IMR-90 (cell line): Measurements from ENCODE around the gene SMYD1. TPM values are rescaled to one million over a fixed set of nuclear protein-coding genes. Genes with fewer than 3 reads are reported as not detected.

Experiments used
- ATAC-seq: fragments of 200-7000 bp; cut with Tn5 transposase; 2 replicates; pipeline ENCODE4 v1.9.1; 2020; ENCODE audit warnings: low read depth, mild to moderate bottlenecking, moderate library complexity
- BruUV-seq: library from RNA; stranded (reverse); fragments of 400-500 nt; replicated peaks from 2 replicates; lab custom pipeline; 2021; lab: Mats Ljungman, UMichigan
- CTCF ChIA-PET: fragments of 300-600 bp; formaldehyde crosslinking; extraction: SDS; loops from one replicate; lab custom pipeline; 2021; ENCODE audit warnings: antibody characterized with exemption; lab: Yijun Ruan, JAX
- POLR2A ChIA-PET: fragments of 300-600 bp; sonication (Branson Sonifier 250); formaldehyde crosslinking; loops from one replicate; lab custom pipeline; 2022; ENCODE audit warnings: antibody characterized with exemption; ENCODE audit not compliant: unreplicated experiment; lab: Charles Lee
- DNase-seq: peaks from one replicate; pipeline ENCODE4 v3.0.0; 2013
- H2AFZ ChIP-seq: replicated peaks from 2 replicates; pipeline ENCODE3; 2013; ENCODE audit warnings: low read length, mild to moderate bottlenecking; ENCODE audit not compliant: poor library complexity
- H2AK5ac ChIP-seq: 2 replicates; pipeline ENCODE4 v1.6.1; 2013; ENCODE audit warnings: low read depth, low read length, inconsistent platforms
- H2AK9ac ChIP-seq: replicated peaks from 2 replicates; pipeline ENCODE3; 2013; ENCODE audit warnings: mild to moderate bottlenecking, low read depth, low read length, moderate library complexity; ENCODE audit not compliant: poor library complexity
- H2BK120ac ChIP-seq: 2 replicates; pipeline ENCODE4 v1.6.1; 2013; ENCODE audit warnings: low read depth, low read length, inconsistent platforms
- H2BK15ac ChIP-seq: 3 replicates; pipeline ENCODE4 v1.6.1; 2013; ENCODE audit warnings: low read depth, low read length, inconsistent platforms
- H2BK20ac ChIP-seq: 2 replicates; pipeline ENCODE4 v1.6.1; 2013; ENCODE audit warnings: low read depth, mild to moderate bottlenecking, inconsistent platforms, low read length, moderate library complexity
- H2BK5ac ChIP-seq: 2 replicates; pipeline ENCODE4 v1.6.1; 2013; ENCODE audit warnings: mild to moderate bottlenecking, low read depth, low read length, inconsistent platforms; ENCODE audit not compliant: poor library complexity, severe bottlenecking
- H3K14ac ChIP-seq: replicated peaks from 2 replicates; pipeline ENCODE4 v1.6.1; 2013; ENCODE audit warnings: low read depth, low read length, inconsistent platforms
- H3K18ac ChIP-seq: 2 replicates; pipeline ENCODE4 v1.6.1; 2013; ENCODE audit warnings: low read depth, low read length, control low read depth
- H3K23ac ChIP-seq: 2 replicates; pipeline ENCODE4 v1.6.1; 2013; ENCODE audit warnings: low read depth, low read length, inconsistent platforms
- H3K27ac ChIP-seq: 2 replicates; pipeline ENCODE4 v1.5.1; 2013; ENCODE audit warnings: mild to moderate bottlenecking, control low read depth, low read length; ENCODE audit not compliant: insufficient read depth
- H3K27me3 ChIP-seq: 2 replicates; pipeline ENCODE4 v1.6.1; 2013; ENCODE audit warnings: low read length; ENCODE audit not compliant: control insufficient read depth, insufficient read depth
- H3K36me3 ChIP-seq: 2 replicates; pipeline ENCODE4 v1.6.1; 2013; ENCODE audit warnings: low read length, mixed read lengths; ENCODE audit not compliant: control insufficient read depth, insufficient read depth
- H3K4ac ChIP-seq: 2 replicates; pipeline ENCODE4 v1.6.1; 2013; ENCODE audit warnings: low read depth, low read length, inconsistent platforms
- H3K4me1 ChIP-seq: 2 replicates; pipeline ENCODE4 v1.6.1; 2013; ENCODE audit warnings: low read length, mixed read lengths; ENCODE audit not compliant: control insufficient read depth, insufficient read depth
- H3K4me2 ChIP-seq: 2 replicates; pipeline ENCODE4 v1.6.1; 2013; ENCODE audit warnings: low read depth, mild to moderate bottlenecking, control low read depth, low read length, moderate library complexity
- H3K4me3 ChIP-seq: 2 replicates; pipeline ENCODE4 v1.5.1; 2013; ENCODE audit warnings: low read depth, mild to moderate bottlenecking, control low read depth, low read length, moderate library complexity; ENCODE audit not compliant: insufficient read depth
- H3K56ac ChIP-seq: 2 replicates; pipeline ENCODE4 v1.6.1; 2013; ENCODE audit warnings: low read length, inconsistent platforms; ENCODE audit not compliant: insufficient read depth; ENCODE audit errors: extremely low read depth
- H3K79me1 ChIP-seq, 2 experiments: 2 replicates each; pipeline ENCODE4 v1.6.1; 2013; ENCODE audit warnings: low read length in 2 of 2, inconsistent platforms in 1 of 2, low read depth in 1 of 2
- H3K9ac ChIP-seq: 2 replicates; pipeline ENCODE4 v1.6.1; 2013; ENCODE audit warnings: low read depth, low read length, control low read depth
- H3K9me1 ChIP-seq: 2 replicates; pipeline ENCODE4 v1.6.1; 2013; ENCODE audit warnings: low read length, inconsistent platforms; ENCODE audit not compliant: insufficient read depth
- H3K9me3 ChIP-seq: 2 replicates; pipeline ENCODE4 v1.6.1; 2013; ENCODE audit warnings: low read length; ENCODE audit not compliant: control insufficient read depth, insufficient read depth
- H4K20me1 ChIP-seq: 2 replicates; pipeline ENCODE4 v1.6.1; 2013; ENCODE audit warnings: low read length, inconsistent platforms; ENCODE audit not compliant: insufficient read depth
- H4K5ac ChIP-seq: 2 replicates; pipeline ENCODE4 v1.6.1; 2013; ENCODE audit warnings: mild to moderate bottlenecking, low read depth, low read length, control low read depth
- H4K8ac ChIP-seq, 2 experiments: 2 replicates each; pipeline ENCODE4 v1.6.1; 2013; ENCODE audit warnings: low read depth in 2 of 2, low read length in 2 of 2, control low read depth in 1 of 2, inconsistent platforms in 1 of 2
- H4K91ac ChIP-seq: 2 replicates; pipeline ENCODE4 v1.6.1; 2013; ENCODE audit warnings: low read depth, low read length, inconsistent platforms; ENCODE audit not compliant: insufficient read depth
- BHLHE40 ChIP-seq: fragments of 150-350 bp; IDR thresholded peaks from 2 replicates; pipeline ENCODE4 v1.6.1; 2016; ENCODE audit warnings: mild to moderate bottlenecking, low read depth, low read length
- CEBPB ChIP-seq: IDR thresholded peaks from 2 replicates; pipeline ENCODE4 v1.6.1; 2012; ENCODE audit warnings: low read depth, low read length, improper control_type of control experiment
- CHD1 ChIP-seq: IDR thresholded peaks from 2 replicates; pipeline ENCODE4 v1.6.1; 2012; ENCODE audit warnings: low read depth, low read length, improper control_type of control experiment
- FOS ChIP-seq: fragments of 150-350 bp; IDR thresholded peaks from 2 replicates; pipeline ENCODE4 v1.6.1; 2016; ENCODE audit warnings: low read depth, low read length
- MAFK ChIP-seq: IDR thresholded peaks from 2 replicates; pipeline ENCODE4 v1.6.1; 2012; ENCODE audit warnings: low read depth, low read length, improper control_type of control experiment
- MAZ ChIP-seq: IDR thresholded peaks from 2 replicates; pipeline ENCODE4 v1.6.1; 2012; ENCODE audit warnings: low read depth, mild to moderate bottlenecking, low read length, improper control_type of control experiment, moderate library complexity, borderline replicate concordance
- MXI1 ChIP-seq: IDR thresholded peaks from 2 replicates; pipeline ENCODE4 v1.6.1; 2012; ENCODE audit warnings: low read depth, mild to moderate bottlenecking, low read length, moderate library complexity, borderline replicate concordance
- NFE2L2 ChIP-seq: fragments of 150-350 bp; IDR thresholded peaks from 2 replicates; pipeline ENCODE4 v1.6.1; 2016; ENCODE audit warnings: low read depth, mild to moderate bottlenecking, low read length
- POLR2A ChIP-seq: IDR thresholded peaks from 2 replicates; pipeline ENCODE4 v1.6.1; 2012; ENCODE audit warnings: mild to moderate bottlenecking, low read depth, low read length
- RAD21 ChIP-seq: IDR thresholded peaks from 2 replicates; pipeline ENCODE4 v1.6.1; 2012; ENCODE audit warnings: low read length, improper control_type of control experiment
- RCOR1 ChIP-seq: IDR thresholded peaks from 2 replicates; pipeline ENCODE4 v1.6.1; 2012; ENCODE audit warnings: mild to moderate bottlenecking, low read length, improper control_type of control experiment; ENCODE audit not compliant: insufficient replicate concordance
- RFX5 ChIP-seq: IDR thresholded peaks from 2 replicates; pipeline ENCODE4 v1.8.0; 2012; ENCODE audit warnings: low read depth, mild to moderate bottlenecking, low read length, moderate library complexity
- SMC3 ChIP-seq: fragments of 150-350 bp; IDR thresholded peaks from 2 replicates; pipeline ENCODE4 v1.6.1; 2016; ENCODE audit warnings: low read depth, mild to moderate bottlenecking, antibody characterized with exemption, low read length, moderate library complexity
- WGBS, 2 experiments: methylation state at CpG; one replicate each; pipeline versions ENCODE4 v1.1.5 to v1.1.7; 2013; ENCODE audit warnings: missing lambda C conversion rate in 2 of 2; ENCODE audit not compliant: insufficient read length in 1 of 2; ENCODE audit errors: extremely low coverage in 2 of 2; 5-methylcytosine and 5-hydroxymethylcytosine counted together
- dilution Hi-C: fragments of 300-500 bp; cut with HindIII; formaldehyde crosslinking; loops from one replicate; pipeline ENCODE4 v1.14.3; 2018; ENCODE audit warnings: low sequenced_read_pairs; ENCODE audit not compliant: unreplicated experiment
- in situ Hi-C: fragments of 300-500 bp; cut with MboI; formaldehyde crosslinking; loops from 3 replicates; pipeline ENCODE4 v1.14.3; 2019; ENCODE audit warnings: low sequenced_read_pairs, inconsistent platforms, mixed read lengths
- intact Hi-C: fragments of 100-400 bp; cut with micrococcal nuclease; formaldehyde crosslinking; loops from 2 replicates; pipeline ENCODE4 v1.10.0; 2022
- polyA plus RNA-seq, 3 experiments: library from polyadenylated mRNA; depleted of rRNA; stranded (reverse); fragments of >200 nt; gene quantifications; 2 replicates each; pipeline ENCODE4 v1.2.3, GENCODE V29; 2012; ENCODE audit warnings: low replicate concordance in 1 of 3
- total RNA-seq: library from RNA; depleted of rRNA; stranded (reverse); fragments of >200 nt; gene quantifications from 2 replicates; pipeline ENCODE4 v1.2.3, GENCODE V29; 2012
- TF ChIP-seq, protein P1 (sequence below): fragments of 150-350 bp; IDR thresholded peaks from 2 replicates; pipeline ENCODE4 v1.6.1; 2017; ENCODE audit warnings: mild to moderate bottlenecking, antibody characterized with exemption, low read length, low read depth
- TF ChIP-seq, protein P2 (sequence below): fragments of 150-350 bp; IDR thresholded peaks from 2 replicates; pipeline ENCODE4 v1.6.1; 2016; ENCODE audit warnings: low read depth, mild to moderate bottlenecking, low read length, moderate library complexity, borderline replicate concordance
- TF ChIP-seq, protein P3 (sequence below): conservative IDR thresholded peaks from 2 replicates; pipeline ENCODE4 v1.5.1; 2012; ENCODE audit warnings: mild to moderate bottlenecking, low read depth, low read length, improper control_type of control experiment

Gene SMYD1
- total and polyA plus RNA-seq, 2 of the 4 experiments (the other 2 are of a cell fraction) = not detected

DNA sequence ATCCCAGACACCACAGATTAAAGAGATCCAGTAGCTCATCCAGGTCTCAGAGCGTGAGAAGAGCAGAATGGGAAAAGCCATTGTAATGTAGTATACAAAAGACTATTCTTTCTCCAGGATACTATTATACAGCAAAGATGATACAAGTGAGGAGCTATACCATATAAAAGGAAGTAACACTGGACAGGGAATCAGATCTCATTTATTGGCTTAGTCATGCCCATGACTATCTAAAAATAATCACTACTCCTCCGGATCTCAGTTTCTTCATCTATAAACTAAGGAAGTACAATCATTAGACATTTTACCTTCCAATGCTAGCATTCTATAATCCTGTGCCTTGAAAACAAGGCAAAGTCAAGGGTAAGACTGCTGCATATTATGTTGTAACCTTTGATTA lies 31.4 kb upstream of the SMYD1 start:
- H3K27ac ChIP-seq = no peak overlapping the region
- peaks cover 15% of the 10 kb centered on the region for H3K36me3 ChIP-seq
- no peak overlapping the region for H4K91ac ChIP-seq
- TF ChIP-seq RFX5 = no peak
- TF ChIP-seq MAZ = no peak
- TF ChIP-seq CEBPB = no peak
- no peak for TF ChIP-seq CHD1
- no peak for TF ChIP-seq RAD21
- TF ChIP-seq, protein P1, sequence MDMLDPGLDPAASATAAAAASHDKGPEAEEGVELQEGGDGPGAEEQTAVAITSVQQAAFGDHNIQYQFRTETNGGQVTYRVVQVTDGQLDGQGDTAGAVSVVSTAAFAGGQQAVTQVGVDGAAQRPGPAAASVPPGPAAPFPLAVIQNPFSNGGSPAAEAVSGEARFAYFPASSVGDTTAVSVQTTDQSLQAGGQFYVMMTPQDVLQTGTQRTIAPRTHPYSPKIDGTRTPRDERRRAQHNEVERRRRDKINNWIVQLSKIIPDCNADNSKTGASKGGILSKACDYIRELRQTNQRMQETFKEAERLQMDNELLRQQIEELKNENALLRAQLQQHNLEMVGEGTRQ = no peak
- no peak for TF ChIP-seq NFE2L2
- TF ChIP-seq, protein P2, sequence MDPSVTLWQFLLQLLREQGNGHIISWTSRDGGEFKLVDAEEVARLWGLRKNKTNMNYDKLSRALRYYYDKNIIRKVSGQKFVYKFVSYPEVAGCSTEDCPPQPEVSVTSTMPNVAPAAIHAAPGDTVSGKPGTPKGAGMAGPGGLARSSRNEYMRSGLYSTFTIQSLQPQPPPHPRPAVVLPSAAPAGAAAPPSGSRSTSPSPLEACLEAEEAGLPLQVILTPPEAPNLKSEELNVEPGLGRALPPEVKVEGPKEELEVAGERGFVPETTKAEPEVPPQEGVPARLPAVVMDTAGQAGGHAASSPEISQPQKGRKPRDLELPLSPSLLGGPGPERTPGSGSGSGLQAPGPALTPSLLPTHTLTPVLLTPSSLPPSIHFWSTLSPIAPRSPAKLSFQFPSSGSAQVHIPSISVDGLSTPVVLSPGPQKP = no peak
- no peak for TF ChIP-seq MXI1
- no peak for TF ChIP-seq SMC3
- no peak for TF ChIP-seq MAFK
- TF ChIP-seq FOS = no peak
- no peak for TF ChIP-seq POLR2A
- TF ChIP-seq, protein P3, sequence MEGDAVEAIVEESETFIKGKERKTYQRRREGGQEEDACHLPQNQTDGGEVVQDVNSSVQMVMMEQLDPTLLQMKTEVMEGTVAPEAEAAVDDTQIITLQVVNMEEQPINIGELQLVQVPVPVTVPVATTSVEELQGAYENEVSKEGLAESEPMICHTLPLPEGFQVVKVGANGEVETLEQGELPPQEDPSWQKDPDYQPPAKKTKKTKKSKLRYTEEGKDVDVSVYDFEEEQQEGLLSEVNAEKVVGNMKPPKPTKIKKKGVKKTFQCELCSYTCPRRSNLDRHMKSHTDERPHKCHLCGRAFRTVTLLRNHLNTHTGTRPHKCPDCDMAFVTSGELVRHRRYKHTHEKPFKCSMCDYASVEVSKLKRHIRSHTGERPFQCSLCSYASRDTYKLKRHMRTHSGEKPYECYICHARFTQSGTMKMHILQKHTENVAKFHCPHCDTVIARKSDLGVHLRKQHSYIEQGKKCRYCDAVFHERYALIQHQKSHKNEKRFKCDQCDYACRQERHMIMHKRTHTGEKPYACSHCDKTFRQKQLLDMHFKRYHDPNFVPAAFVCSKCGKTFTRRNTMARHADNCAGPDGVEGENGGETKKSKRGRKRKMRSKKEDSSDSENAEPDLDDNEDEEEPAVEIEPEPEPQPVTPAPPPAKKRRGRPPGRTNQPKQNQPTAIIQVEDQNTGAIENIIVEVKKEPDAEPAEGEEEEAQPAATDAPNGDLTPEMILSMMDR = no peak
- no peak for TF ChIP-seq BHLHE40
- no peak for TF ChIP-seq RCOR1
- H3K4ac ChIP-seq = no peak overlapping the region
- ATAC-seq (no peak), DNase-seq (peak; percentile 23)
- no peak overlapping the region for H3K14ac ChIP-seq
- H2AK9ac ChIP-seq = no peak overlapping the region
- peaks cover 26 to 29% of the 10 kb centered on the region in 2 experiments for H3K79me1 ChIP-seq
- no TSS peak for BruUV-seq
- ChIA-PET CTCF (no interaction called here), POLR2A (no interaction called here)
- peak overlapping the region; percentile 56 for H2BK5ac ChIP-seq
- no peak overlapping the region for H3K18ac ChIP-seq
- H3K9me3 ChIP-seq = no peaks in the 10 kb centered on the region
- H3K4me2 ChIP-seq = no peak overlapping the region; the same call in 1 of the 2 replicates
- no peak overlapping the region for H4K8ac ChIP-seq
- dilution Hi-C loops = no loop called here
- H3K9ac ChIP-seq = no peak overlapping the region
- H3K4me1 ChIP-seq = peaks cover 2% of the 10 kb centered on the region; the same call in 1 of the 2 replicates
- H2AK5ac ChIP-seq = no peak overlapping the region
- no peak overlapping the region for H2BK120ac ChIP-seq
- no peak overlapping the region for H3K23ac ChIP-seq
- no peaks in the 10 kb centered on the region for H3K27me3 ChIP-seq
- 0 out of 2 replicates have a peak, but pooled peaks cover 2% of the 10 kb centered on the region for H3K9me1 ChIP-seq
- H3K4me3 ChIP-seq = no peak overlapping the region
- no peak overlapping the region for H4K5ac ChIP-seq
- WGBS, 2 experiments = no CpG with 5 or more reads among the region's 2 CpGs
- no peak overlapping the region for H2AFZ ChIP-seq
- H4K20me1 ChIP-seq = peaks cover 4% of the 10 kb centered on the region; the same call in 1 of the 2 replicates
- no peak overlapping the region for H2BK15ac ChIP-seq
- in situ Hi-C loops = no loop called here
- H3K56ac ChIP-seq = no peak overlapping the region
- H2BK20ac ChIP-seq = no peak overlapping the region
- intact Hi-C loops = no loop called here
